NT2/D1 (cell line): Measurements from ENCODE around the gene SULT1A2.

Source experiments
- YY1 ChIP-seq: IDR thresholded peaks from 2 replicates; pipeline ENCODE4 v1.6.1; 2011; ENCODE audit not compliant: insufficient read length, insufficient read depth
- ZNF274 ChIP-seq: IDR thresholded peaks from 2 replicates; pipeline ENCODE4 v1.6.1; 2011; ENCODE audit warnings: mild to moderate bottlenecking, low read depth, low read length

GRCh38 chr16:28562199-28562598 lies 34.7 kb downstream of the SULT1A2 start:
- TF ChIP-seq YY1: no peak
- no peak for TF ChIP-seq ZNF274
